Measurements from ENCODE around the gene HSPB7. TPM values are rescaled to one million over a fixed set of nuclear protein-coding genes. Genes with fewer than 3 reads are reported as not detected.
"Not testable (repeated sequence)": the region's sequence is repeated elsewhere in the genome, so short reads cannot be mapped to it uniquely, and the experiment has no call there.

The HSPB7 gene
- total and polyA plus RNA-seq, 2 experiments from 2014 or later: 0.13 TPM; not detected in 1

DNA sequence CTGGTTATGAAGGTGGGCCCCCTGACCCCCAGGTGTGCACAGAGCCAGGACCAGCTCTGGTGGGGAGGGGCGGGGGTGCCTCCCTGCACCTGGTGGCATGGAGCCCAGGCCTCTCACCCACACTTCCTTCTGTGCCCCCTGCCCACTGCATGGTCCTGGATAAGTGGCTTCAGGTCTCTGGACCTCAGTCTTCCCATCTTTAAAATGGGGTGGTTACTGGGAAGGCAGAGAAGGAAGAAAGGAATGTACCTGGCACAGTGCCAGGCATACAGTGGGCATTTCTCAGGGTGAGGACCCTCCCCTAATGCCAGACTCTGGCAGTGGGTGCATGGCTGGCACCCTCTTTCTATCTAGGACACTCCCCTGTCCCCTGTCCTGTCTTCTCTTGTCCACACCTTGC lies 11.4 kb upstream of the HSPB7 start (continued):
- no peak for TF ChIP-seq ZNF462 (CRISPR knock-in tag; IDR thresholded peaks at IDR 0.05)
- TF ChIP-seq ZNF114 (CRISPR knock-in tag; IDR thresholded peaks at IDR 0.05): no peak

GRCh38 chr1:16029003-16029268 lies 11.1 kb upstream of the HSPB7 start:
- H3K36me3 ChIP-seq (ENCODE audit: insufficient read depth); H3K27ac ChIP-seq (ENCODE audit: low read depth); ATAC-seq; H3K4me3 Mint-ChIP-seq; H3F3A ChIP-seq (replicated peaks; ENCODE audit: low read depth); H3K9me2 ChIP-seq (ENCODE audit: insufficient read depth); DNase-seq (ENCODE audit: low spot score); H3K79me2 ChIP-seq (replicated peaks; ENCODE audit: insufficient read depth); H4K20me1 ChIP-seq (replicated peaks; ENCODE audit: insufficient read depth); H3K27me3 ChIP-seq (ENCODE audit: insufficient read depth); H3K4me3 ChIP-seq; H3K4me2 ChIP-seq; H3K36me3 Mint-ChIP-seq (ENCODE audit: low read depth); H2AFZ ChIP-seq; H3K9me3 Mint-ChIP-seq; H3K27ac Mint-ChIP-seq: not testable (repeated sequence)
- H3K4me1 ChIP-seq (ENCODE audit: insufficient read depth): peaks cover 14% of the 10 kb centered on the region
- Mint-ChIP-seq H3K4me1 (peaks cover 18% of the 10 kb centered on the region), H3K27me3 (ENCODE audit: insufficient read depth, low read depth, poor library complexity) (peaks cover 15% of the 10 kb centered on the region)

GRCh38 chr1:16028237-16029002 lies 10.6 kb upstream of the HSPB7 start:
- no peak overlapping the region for H3K27ac Mint-ChIP-seq

More at GRCh38 chr1:16028237-16029002, 10.6 kb upstream of the HSPB7 start:
- H3K36me3 ChIP-seq (ENCODE audit: insufficient read depth): no peaks in the 10 kb centered on the region
- no peaks in the 10 kb centered on the region for H3K36me3 Mint-ChIP-seq (ENCODE audit: low read depth)
- no peaks in the 10 kb centered on the region for H3K9me3 Mint-ChIP-seq
- TF ChIP-seq CTCF (conservative IDR thresholded peaks at IDR 0.05; ENCODE audit: low read depth in 2 of 2) (0 out of 4 replicates have a peak, but pooled peaks of 1 of the 2 experiments have one; percentile 7), STAT1 (IDR thresholded peaks at IDR 0.05; ENCODE audit: unreplicated experiment) (no peak)
- no peaks in the 10 kb centered on the region for H4K20me1 ChIP-seq (replicated peaks; ENCODE audit: insufficient read depth)
- H3K4me3 Mint-ChIP-seq: no peak overlapping the region
- H3K4me1 ChIP-seq (ENCODE audit: insufficient read depth): peaks cover 14% of the 10 kb centered on the region
- ATAC-seq: no peak
- DNase-seq (ENCODE audit: low spot score): no peak
- H3K79me2 ChIP-seq (replicated peaks; ENCODE audit: insufficient read depth): no peaks in the 10 kb centered on the region
- H3K27ac ChIP-seq (ENCODE audit: low read depth): no peak overlapping the region
- no peaks in the 10 kb centered on the region for H3K27me3 ChIP-seq (ENCODE audit: insufficient read depth)
- no peaks in the 10 kb centered on the region for H3F3A ChIP-seq (replicated peaks; ENCODE audit: low read depth)
- peaks cover 17% of the 10 kb centered on the region for H3K27me3 Mint-ChIP-seq (ENCODE audit: insufficient read depth, low read depth, poor library complexity)
- no peak overlapping the region for H3K4me2 ChIP-seq
- H3K9me2 ChIP-seq (ENCODE audit: insufficient read depth): no peaks in the 10 kb centered on the region
- no peak overlapping the region for H2AFZ ChIP-seq
- peaks cover 18% of the 10 kb centered on the region for H3K4me1 Mint-ChIP-seq
- no peak overlapping the region for H3K4me3 ChIP-seq
